ENCODE results near the gene FAM131A. TPM values are rescaled to one million over a fixed set of nuclear protein-coding genes. Genes with fewer than 3 reads are reported as not detected.

Gene FAM131A
- total RNA-seq, 1 donor from 2014 or later = 41.5 TPM

GRCh38 chr3:184377882-184378445 is 40.6 kb downstream of the FAM131A start, which contains the start of gene THPO:
THPO (minus strand) TSS chr3:184378207; CDS start chr3:184376259, 1,948 bp downstream.
- DNase-seq (ENCODE audit: low spot score) = no peak

- no peak for DNase-seq (ENCODE audit: low spot score)
Observed at GRCh38 chr3:184378651-184379357, 41.4 kb downstream of the FAM131A start.

DNA sequence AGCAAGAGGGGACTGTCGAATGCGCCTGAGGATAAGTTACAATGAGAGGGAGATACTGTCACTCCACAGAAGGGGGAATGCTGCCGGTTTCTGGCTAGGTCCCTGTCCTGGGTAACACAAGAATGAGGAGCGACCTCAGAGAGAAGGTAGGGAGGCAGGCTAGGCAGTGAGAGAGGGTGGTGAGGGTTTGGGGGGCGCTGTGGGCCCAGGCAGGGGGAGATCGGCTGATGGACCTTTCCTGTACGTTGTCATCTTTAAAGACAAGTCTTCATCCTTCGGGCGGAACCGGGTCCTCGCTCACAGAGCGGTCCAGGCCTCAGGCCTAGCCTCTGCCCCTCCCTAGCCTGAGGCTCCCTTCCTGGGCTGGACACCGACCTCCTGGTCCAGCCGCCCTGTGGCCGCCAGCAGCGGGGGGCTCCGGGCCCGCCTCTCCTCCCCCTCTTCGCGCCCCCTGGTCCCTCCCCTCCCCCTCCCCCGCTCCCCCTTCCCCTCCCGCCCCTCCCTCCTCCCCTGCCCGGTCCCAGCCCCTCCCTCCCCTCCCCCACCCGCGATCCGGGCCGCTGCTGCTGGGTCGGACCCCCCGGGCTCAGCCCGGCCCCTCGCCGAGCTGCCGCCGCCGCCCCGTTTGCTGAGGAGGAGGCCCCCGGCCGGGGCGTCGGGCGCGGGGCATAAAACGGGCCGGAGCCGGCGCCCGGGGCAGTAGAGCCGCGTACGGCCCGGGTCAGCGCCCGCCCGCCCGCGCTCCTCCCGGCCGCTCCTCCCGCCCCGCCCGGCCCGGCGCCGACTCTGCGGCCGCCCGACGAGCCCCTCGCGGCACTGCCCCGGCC is 42.2 kb downstream of the FAM131A start, which contains the start of gene CHRD:
Gene CHRD, plus strand, starts transcription at position 697 of the 827 bp plus-strand sequence. CDS start 265 bp downstream, outside the sequence.
- DNase-seq (ENCODE audit: low spot score) = no peak

DNA sequence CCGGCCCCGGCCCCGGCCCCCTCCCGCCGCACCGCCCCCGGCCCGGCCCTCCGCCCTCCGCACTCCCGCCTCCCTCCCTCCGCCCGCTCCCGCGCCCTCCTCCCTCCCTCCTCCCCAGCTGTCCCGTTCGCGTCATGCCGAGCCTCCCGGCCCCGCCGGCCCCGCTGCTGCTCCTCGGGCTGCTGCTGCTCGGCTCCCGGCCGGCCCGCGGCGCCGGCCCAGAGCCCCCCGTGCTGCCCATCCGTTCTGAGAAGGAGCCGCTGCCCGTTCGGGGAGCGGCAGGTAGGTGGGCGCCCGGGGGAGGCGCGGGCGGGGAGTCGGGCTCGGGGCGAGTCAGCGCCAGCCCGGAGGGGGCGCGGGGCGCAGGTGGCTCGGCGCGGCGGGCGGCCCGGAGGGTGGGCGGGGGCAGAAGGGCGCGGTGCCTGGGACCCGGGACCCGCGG is 42.8 kb downstream of the FAM131A start:
- no peak for DNase-seq (ENCODE audit: low spot score)

DNA sequence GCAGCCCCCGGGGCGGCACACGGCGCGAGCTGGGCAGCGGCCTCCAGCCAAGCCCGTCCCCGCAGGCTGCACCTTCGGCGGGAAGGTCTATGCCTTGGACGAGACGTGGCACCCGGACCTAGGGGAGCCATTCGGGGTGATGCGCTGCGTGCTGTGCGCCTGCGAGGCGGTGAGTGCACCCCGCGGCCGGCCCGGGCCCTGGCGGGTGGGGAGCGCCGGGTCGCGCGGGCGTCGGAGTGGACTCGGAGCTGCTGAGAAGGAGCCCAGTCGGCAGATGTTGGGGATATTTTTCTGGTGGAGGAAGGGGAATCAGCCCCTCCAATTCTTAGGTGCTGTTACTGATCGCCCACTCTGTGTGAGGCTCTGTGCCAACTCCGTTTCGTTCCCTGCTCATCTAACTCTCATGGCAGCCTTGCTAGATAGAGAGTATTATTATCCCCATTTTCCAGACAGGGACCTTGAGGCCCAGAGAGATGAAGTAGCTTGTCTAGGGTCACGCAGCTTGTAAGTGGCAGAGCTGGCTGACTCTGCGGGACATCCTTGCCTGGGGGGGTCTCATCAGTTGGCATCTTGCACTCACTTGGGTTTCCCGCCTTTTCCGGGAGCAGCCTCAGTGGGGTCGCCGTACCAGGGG is 43.3 kb downstream of the FAM131A start:
- DNase-seq (ENCODE audit: low spot score) = no peak

- no peak for DNase-seq (ENCODE audit: low spot score)
Observed at GRCh38 chr3:184381261-184382224, 44.1 kb downstream of the FAM131A start.

DNA sequence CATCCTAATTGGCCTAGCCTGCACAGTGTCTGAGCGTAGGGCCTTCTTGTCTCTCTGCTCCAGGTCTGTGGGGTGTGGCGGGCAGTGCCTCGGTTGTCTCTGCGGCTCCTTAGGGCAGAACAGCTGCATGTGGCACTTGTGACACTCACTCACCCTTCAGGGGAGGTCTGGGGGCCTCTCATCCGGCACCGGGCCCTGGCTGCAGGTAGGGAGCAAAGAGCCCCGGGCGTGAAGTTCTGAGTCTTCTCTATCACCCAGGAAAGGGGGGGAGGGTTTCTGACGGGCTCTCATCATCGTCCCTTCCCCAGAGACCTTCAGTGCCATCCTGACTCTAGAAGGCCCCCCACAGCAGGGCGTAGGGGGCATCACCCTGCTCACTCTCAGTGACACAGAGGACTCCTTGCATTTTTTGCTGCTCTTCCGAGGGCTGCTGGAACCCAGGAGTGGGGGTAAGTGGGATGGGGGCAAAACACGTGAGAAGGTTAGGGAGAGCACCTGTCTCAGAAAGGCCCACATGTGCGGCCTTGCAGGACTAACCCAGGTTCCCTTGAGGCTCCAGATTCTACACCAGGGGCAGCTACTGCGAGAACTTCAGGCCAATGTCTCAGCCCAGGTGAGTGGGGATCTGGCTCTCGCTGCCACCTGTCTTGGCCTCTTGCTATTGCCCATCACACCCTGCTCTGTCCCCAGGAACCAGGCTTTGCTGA is 45.1 kb downstream of the FAM131A start:
- no peak for DNase-seq (ENCODE audit: low spot score)

- no peak for DNase-seq (ENCODE audit: low spot score)
Observed at GRCh38 chr3:184383033-184383740, 45.8 kb downstream of the FAM131A start.

GRCh38 chr3:184384342-184384741 is 46.9 kb downstream of the FAM131A start:
- no peak for DNase-seq (ENCODE audit: low spot score)

DNA sequence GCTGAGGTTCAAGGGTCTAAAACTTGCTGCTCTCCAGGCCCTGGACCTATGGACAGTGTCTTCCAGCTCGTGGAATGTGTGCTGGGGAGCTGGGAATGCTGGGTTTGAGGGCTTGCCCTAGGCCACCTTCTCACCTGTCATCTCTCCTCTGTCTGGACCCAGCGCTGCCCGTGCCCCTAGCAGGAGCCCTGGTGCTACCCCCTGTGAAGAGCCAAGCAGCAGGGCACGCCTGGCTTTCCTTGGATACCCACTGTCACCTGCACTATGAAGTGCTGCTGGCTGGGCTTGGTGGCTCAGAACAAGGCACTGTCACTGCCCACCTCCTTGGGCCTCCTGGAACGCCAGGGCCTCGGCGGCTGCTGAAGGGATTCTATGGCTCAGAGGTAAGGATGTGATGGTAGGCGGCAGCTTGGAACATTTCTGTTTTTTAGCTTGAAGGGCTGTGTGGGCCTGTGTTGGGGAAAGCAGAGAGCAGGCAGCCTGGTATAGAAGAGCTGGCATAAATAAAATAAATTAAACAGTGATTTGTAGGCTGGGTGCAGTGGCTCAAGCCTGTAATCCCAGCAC is 47.5 kb downstream of the FAM131A start:
- DNase-seq (ENCODE audit: low spot score) = no peak

- DNase-seq (ENCODE audit: low spot score) = no peak
Observed at GRCh38 chr3:184386047-184386806, 48.8 kb downstream of the FAM131A start.

DNA sequence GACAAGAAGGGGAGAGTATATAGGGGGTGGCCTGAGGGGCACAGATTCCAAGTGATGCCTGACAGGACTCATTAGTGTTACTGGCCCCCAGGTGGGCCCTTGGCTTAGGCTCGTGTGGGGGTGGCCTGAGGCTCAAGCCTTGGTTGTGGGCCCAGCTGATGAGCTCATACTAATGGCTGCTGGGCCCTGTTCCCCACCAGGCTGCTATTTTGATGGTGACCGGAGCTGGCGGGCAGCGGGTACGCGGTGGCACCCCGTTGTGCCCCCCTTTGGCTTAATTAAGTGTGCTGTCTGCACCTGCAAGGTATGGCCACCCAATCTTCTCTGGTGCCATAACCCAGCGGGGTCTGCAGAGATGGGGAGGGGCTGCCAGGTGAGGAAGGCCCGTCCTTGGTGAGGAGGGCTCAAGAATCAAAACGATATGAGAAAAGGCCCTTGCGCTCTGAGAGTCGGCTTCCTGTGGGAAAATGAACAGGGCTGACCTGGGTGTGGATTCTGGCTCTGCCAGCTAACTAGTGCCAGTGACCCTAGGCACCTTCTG is 49.8 kb downstream of the FAM131A start:
- DNase-seq (ENCODE audit: low spot score) = no peak

DNA sequence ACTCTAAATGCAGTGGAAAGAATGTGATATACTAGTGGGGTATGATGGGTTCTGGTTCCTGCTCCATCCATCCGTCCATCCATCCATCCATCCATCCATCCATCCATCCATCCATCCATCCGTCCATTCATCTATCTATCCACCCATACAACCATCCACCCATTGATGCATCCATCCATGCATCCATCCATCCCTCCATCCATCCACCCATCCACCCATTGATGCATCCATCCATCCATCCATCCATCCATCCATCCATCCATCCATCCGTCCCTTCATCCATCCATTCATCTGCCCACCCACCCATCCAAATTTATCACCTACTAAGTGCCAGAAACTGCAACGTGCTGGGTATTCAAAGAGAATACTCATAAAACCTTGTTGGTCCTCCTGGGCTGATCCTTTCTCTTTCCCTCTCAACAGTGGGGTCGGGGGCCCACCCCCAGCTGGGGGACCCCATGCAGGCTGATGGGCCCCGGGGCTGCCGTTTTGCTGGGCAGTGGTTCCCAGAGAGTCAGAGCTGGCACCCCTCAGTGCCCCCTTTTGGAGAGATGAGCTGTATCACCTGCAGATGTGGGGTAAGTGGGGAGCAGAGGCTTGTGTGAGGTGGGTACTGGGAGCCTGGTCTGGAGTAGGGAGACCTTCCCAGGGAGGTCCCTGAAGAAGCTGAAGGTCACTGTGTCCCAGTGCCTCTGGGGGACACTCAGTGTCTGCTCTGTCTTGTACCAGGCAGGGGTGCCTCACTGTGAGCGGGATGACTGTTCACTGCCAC is 51.0 kb downstream of the FAM131A start:
- no peak for DNase-seq (ENCODE audit: low spot score)

GRCh38 chr3:184388936-184389230 is 51.5 kb downstream of the FAM131A start:
- DNase-seq (ENCODE audit: low spot score) = no peak

DNA sequence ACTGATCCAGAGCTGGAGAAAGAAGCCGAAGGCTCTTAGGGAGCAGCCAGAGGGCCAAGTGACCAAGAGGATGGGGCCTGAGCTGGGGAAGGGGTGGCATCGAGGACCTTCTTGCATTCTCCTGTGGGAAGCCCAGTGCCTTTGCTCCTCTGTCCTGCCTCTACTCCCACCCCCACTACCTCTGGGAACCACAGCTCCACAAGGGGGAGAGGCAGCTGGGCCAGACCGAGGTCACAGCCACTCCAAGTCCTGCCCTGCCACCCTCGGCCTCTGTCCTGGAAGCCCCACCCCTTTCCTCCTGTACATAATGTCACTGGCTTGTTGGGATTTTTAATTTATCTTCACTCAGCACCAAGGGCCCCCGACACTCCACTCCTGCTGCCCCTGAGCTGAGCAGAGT is 52.0 kb downstream of the FAM131A start:
- DNase-seq (ENCODE audit: low spot score) = no peak

DNA sequence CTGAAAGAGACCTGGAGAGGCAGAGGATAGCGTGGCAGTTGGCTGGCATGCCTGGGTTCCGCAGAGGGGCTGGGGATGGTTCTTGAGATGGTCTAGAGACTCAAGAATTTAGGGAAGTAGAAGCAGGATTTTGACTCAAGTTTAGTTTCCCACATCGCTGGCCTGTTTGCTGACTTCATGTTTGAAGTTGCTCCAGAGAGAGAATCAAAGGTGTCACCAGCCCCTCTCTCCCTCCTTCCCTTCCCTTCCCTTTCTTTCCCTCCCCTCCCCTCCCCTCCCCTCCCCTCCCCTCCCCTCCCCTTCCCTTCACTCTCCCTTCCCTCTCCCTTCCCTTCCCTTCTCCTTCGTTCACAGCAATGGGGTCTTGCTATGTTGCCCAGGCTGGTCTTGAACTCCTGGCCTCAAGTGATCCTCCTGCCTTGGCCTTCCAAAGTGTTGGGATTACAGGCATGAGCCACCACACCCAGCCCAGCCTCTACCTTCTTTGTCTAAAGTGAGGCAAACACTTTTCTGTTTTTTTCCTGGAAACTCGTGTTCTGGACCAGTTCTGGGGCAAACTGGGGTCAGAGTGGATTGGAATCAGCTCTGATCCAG is 52.6 kb downstream of the FAM131A start:
- DNase-seq (ENCODE audit: low spot score) = no peak

GRCh38 chr3:184391266-184391665 is 53.9 kb downstream of the FAM131A start:
- no peak for DNase-seq (ENCODE audit: low spot score)
